Endothelial cell of umbilical vein (primary cell): ENCODE data around the gene MS4A7. TPM values are rescaled to one million over a fixed set of nuclear protein-coding genes. Genes with fewer than 3 reads are reported as not detected.

Experiments used
- BruUV-seq: library from RNA; stranded (reverse); fragments of 400-500 nt; replicated peaks from 2 replicates; lab custom pipeline; 2021; lab: Mats Ljungman, UMichigan
- CTCF ChIA-PET: fragments of 300-600, 350-600 bp; sonication (Branson Sonifier 250); formaldehyde crosslinking; loops from one replicate; lab custom pipeline; 2021; ENCODE audit warnings: antibody characterized with exemption, inconsistent platforms; lab: Charles Lee
- POLR2A ChIA-PET: fragments of 300-600, 350-600 bp; sonication (Branson Sonifier 250); formaldehyde crosslinking; loops from one replicate; lab custom pipeline; 2021; ENCODE audit warnings: antibody characterized with exemption, inconsistent platforms; lab: Charles Lee
- DNase-seq: peaks from one replicate; pipeline ENCODE4 v3.0.0-alpha.2; 2011; ENCODE audit warnings: low read depth, low spot score
- FAIRE-seq: peaks from 2 replicates; lab custom pipeline; 2011; peaks lifted over from hg19 to GRCh38; lab: Jason Lieb, UNC
- H2AFZ ChIP-seq: 2 replicates; pipeline ENCODE4 v1.6.0; 2012; ENCODE audit warnings: low read depth, low read length, control low read depth, inconsistent platforms
- H3K27ac ChIP-seq: 2 replicates; pipeline ENCODE4 v1.5.1; 2011; ENCODE audit warnings: low read depth, mild to moderate bottlenecking, control low read depth, low read length, moderate library complexity; ENCODE audit not compliant: insufficient read depth
- H3K27me3 ChIP-seq, 2 experiments: 2 replicates each; pipeline versions ENCODE4 v1.6.0 to v1.6.1; 2011; ENCODE audit warnings: low read length in 2 of 2, mixed read lengths in 1 of 2; ENCODE audit not compliant: control insufficient read depth in 2 of 2, insufficient read depth in 2 of 2
- H3K36me3 ChIP-seq, 2 experiments: 2 replicates in 1 of 2; 3 replicates in 1 of 2; pipeline ENCODE4 v1.5.1; 2011; ENCODE audit warnings: low read length in 2 of 2, mild to moderate bottlenecking in 1 of 2, moderate library complexity in 1 of 2; ENCODE audit not compliant: control insufficient read depth in 2 of 2, insufficient read depth in 2 of 2; ENCODE audit errors: extremely low read depth in 1 of 2
- H3K4me1 ChIP-seq: 3 replicates; pipeline ENCODE4 v1.5.1; 2011; ENCODE audit warnings: mild to moderate bottlenecking, low read length; ENCODE audit not compliant: control insufficient read depth, insufficient read depth; ENCODE audit errors: extremely low read depth
- H3K4me2 ChIP-seq: 2 replicates; pipeline ENCODE4 v1.6.1; 2011; ENCODE audit warnings: low read length, control low read depth, mixed read lengths; ENCODE audit not compliant: insufficient read depth
- H3K4me3 ChIP-seq, 3 experiments: fragments of 200-600 bp in 1 of 3; sonication (generic), shearing (Covaris generic) in 1 of 3; replicated peaks in 1 of 3; 2 replicates each; pipeline ENCODE4 v1.5.1; 2011 to 2016; ENCODE audit warnings: control low read depth in 3 of 3, low read length in 3 of 3, mild to moderate bottlenecking in 2 of 3, inconsistent platforms in 1 of 3, low read depth in 1 of 3, moderate library complexity in 1 of 3; ENCODE audit not compliant: insufficient read depth in 1 of 3
- H3K79me2 ChIP-seq: 2 replicates; pipeline ENCODE4 v1.6.0; 2012; ENCODE audit warnings: low read length, inconsistent platforms; ENCODE audit not compliant: control insufficient read depth, insufficient read depth
- H3K9ac ChIP-seq: replicated peaks from 2 replicates; pipeline ENCODE3; 2011; ENCODE audit warnings: low read length, control low read depth; ENCODE audit not compliant: insufficient read depth; ENCODE audit errors: extremely low read depth
- H3K9me1 ChIP-seq: replicated peaks from 3 replicates; pipeline ENCODE4 v1.6.0; 2011; ENCODE audit warnings: mild to moderate bottlenecking, low read length; ENCODE audit not compliant: control insufficient read depth, insufficient read depth; ENCODE audit errors: extremely low read depth
- H3K9me3 ChIP-seq: replicated peaks from 2 replicates; pipeline ENCODE4 v1.5.1; 2012; ENCODE audit warnings: low read length, inconsistent platforms; ENCODE audit not compliant: control insufficient read depth, insufficient read depth
- H4K20me1 ChIP-seq: replicated peaks from 2 replicates; pipeline ENCODE3; 2011; ENCODE audit warnings: mild to moderate bottlenecking, low read length; ENCODE audit not compliant: control insufficient read depth, insufficient read depth; ENCODE audit errors: extremely low read depth
- JUN ChIP-seq: IDR thresholded peaks from 2 replicates; pipeline ENCODE4 v1.6.1; 2011; ENCODE audit warnings: borderline replicate concordance, low read depth; ENCODE audit not compliant: insufficient read length, insufficient read depth
- dilution Hi-C: fragments of 300-500 bp; cut with MboI; formaldehyde crosslinking; loops from one replicate; pipeline ENCODE4 v1.15.0; 2019; ENCODE audit warnings: low sequenced_read_pairs; ENCODE audit not compliant: extremely low pct_ligation_motif_present
- intact Hi-C: fragments of 100-400 bp; cut with micrococcal nuclease; formaldehyde crosslinking; loops from one replicate; pipeline ENCODE4 v1.10.0; 2022
- polyA plus RNA-seq, 4 experiments: library from polyadenylated mRNA; depleted of rRNA in 3 of 4; stranded (reverse) in 3 of 4; unstranded in 1 of 4; fragments of >200 nt; gene quantifications; 2 replicates each; pipeline versions ENCODE4 v1.2.1 to v1.2.3, GENCODE V29; 2011 to 2012; ENCODE audit warnings: missing spikeins in 1 of 4
- total RNA-seq: library from RNA; stranded (reverse); gene quantifications from 2 replicates; pipeline ENCODE4 v1.2.3, GENCODE V29; 2021

Gene MS4A7
- total and polyA plus RNA-seq, 2 donors (not counting 3 experiments of a cell fraction or from before 2014, with no cell fraction given), result 0.04 TPM; not detected in 1

GRCh38 chr11:60431251-60431650, 52.9 kb downstream of the MS4A7 start:
- Histone ChIP-seq H3K4me2 (no peak overlapping the region), H2AFZ (no peak overlapping the region), H3K9me1 (no peaks in the 10 kb centered on the region), H3K9me3 (no peaks in the 10 kb centered on the region), H3K79me2 (no peaks in the 10 kb centered on the region), H3K27me3 (no peaks in the 10 kb centered on the region), H3K9ac (no peak overlapping the region), H3K4me3 (no peak overlapping the region), H3K4me1 (no peaks in the 10 kb centered on the region), H4K20me1 (no peaks in the 10 kb centered on the region), H3K36me3 (no peaks in the 10 kb centered on the region), H3K27ac (no peak overlapping the region)
- ChIA-PET CTCF (no interaction called here), POLR2A (no interaction called here)
- dilution Hi-C loops (no loop called here), intact Hi-C loops (no loop called here)
- DNase-seq (no peak), FAIRE-seq (no peak)
- no peak for TF ChIP-seq JUN
- BruUV-seq, result no TSS peak

GRCh38 chr11:60433401-60433800, 55.1 kb downstream of the MS4A7 start:
- CTCF ChIA-PET, result no interaction called here
- no TSS peak for BruUV-seq
- Histone ChIP-seq H3K4me3 (no peak overlapping the region), H3K79me2 (no peaks in the 10 kb centered on the region), H3K9ac (no peak overlapping the region), H3K27ac (no peak overlapping the region), H3K4me1 (no peaks in the 10 kb centered on the region), H3K27me3 (no peaks in the 10 kb centered on the region), H2AFZ (no peak overlapping the region), H3K4me2 (no peak overlapping the region), H3K9me1 (no peaks in the 10 kb centered on the region), H4K20me1 (no peaks in the 10 kb centered on the region), H3K36me3 (no peaks in the 10 kb centered on the region), H3K9me3 (no peaks in the 10 kb centered on the region)
- TF ChIP-seq JUN, result no peak
- POLR2A ChIA-PET, result no interaction called here
- no peak for DNase-seq
- dilution Hi-C loops, result no loop called here
- no peak for FAIRE-seq
- intact Hi-C loops, result no loop called here

Other genes starting within 250 kb of the MS4A7 start
- 2.7 and 2.9 TPM in 2 replicates for gene MS4A6A, start 195.4 kb upstream of the MS4A7 start, total RNA-seq
- 4.8 and 5.0 TPM in 2 replicates for gene MS4A6A, start 195.4 kb upstream of the MS4A7 start, polyA plus RNA-seq
- not detected in 2 replicates for gene MS4A4E, start 135.4 kb upstream of the MS4A7 start, total RNA-seq
- gene MS4A4E, start 135.4 kb upstream of the MS4A7 start, polyA plus RNA-seq, result not detected in 2 replicates
- not detected in 2 replicates for gene MS4A4A, start 97.9 kb upstream of the MS4A7 start, total RNA-seq
- gene MS4A4A, start 97.9 kb upstream of the MS4A7 start, polyA plus RNA-seq, result 0.13 and 0.19 TPM in 2 replicates
- gene MS4A6E, start 51.3 kb upstream of the MS4A7 start, total RNA-seq, result not detected in 2 replicates
- not detected in 2 replicates for gene MS4A6E, start 51.3 kb upstream of the MS4A7 start, polyA plus RNA-seq
- gene MS4A14, start 17.9 kb downstream of the MS4A7 start, total RNA-seq, result not detected in 2 replicates
- not detected in 2 replicates for gene MS4A14, start 17.9 kb downstream of the MS4A7 start, polyA plus RNA-seq
- gene MS4A5, start 51.0 kb downstream of the MS4A7 start, total RNA-seq, result not detected in 2 replicates
- not detected in 2 replicates for gene MS4A5, start 51.0 kb downstream of the MS4A7 start, polyA plus RNA-seq
- not detected in 2 replicates for gene MS4A1, start 77.3 kb downstream of the MS4A7 start, total RNA-seq
- not detected in 2 replicates for gene MS4A1, start 77.3 kb downstream of the MS4A7 start, polyA plus RNA-seq
- gene MS4A12, start 114.2 kb downstream of the MS4A7 start, total RNA-seq, result not detected in 2 replicates
- gene MS4A12, start 114.2 kb downstream of the MS4A7 start, polyA plus RNA-seq, result not detected in 2 replicates
- not detected in 2 replicates for gene MS4A13, start 136.9 kb downstream of the MS4A7 start, total RNA-seq
- not detected in 2 replicates for gene MS4A13, start 136.9 kb downstream of the MS4A7 start, polyA plus RNA-seq